GM18517 (cell line): ENCODE measurements around the gene TCF4.

Experiments
- ATAC-seq: cut with Tn5 transposase; IDR thresholded peaks from one replicate; pipeline ENCODE4 v1.9.1; 2021; ENCODE audit warnings: mild to moderate bottlenecking, moderate library complexity; ENCODE audit not compliant: unreplicated experiment

TCF4 gene

GRCh38 chr18:55275039-55275901, 312.7 kb downstream of the TCF4 start:
- ATAC-seq: no peak

- ATAC-seq: no peak
These were observed 315.3 kb downstream of the TCF4 start for GRCh38 chr18:55272510-55273243.

GRCh38 chr18:55269622-55270021, 318.4 kb downstream of the TCF4 start:
- no peak for ATAC-seq

GRCh38 chr18:55268628-55269275, 319.2 kb downstream of the TCF4 start:
- peak; percentile 45 for ATAC-seq

GRCh38 chr18:55268151-55268601, 319.8 kb downstream of the TCF4 start:
- ATAC-seq: peak; percentile 86

- no peak for ATAC-seq
These were observed 321.0 kb downstream of the TCF4 start for GRCh38 chr18:55266981-55267380.

- peak; percentile 42 for ATAC-seq
These were observed 322.0 kb downstream of the TCF4 start for GRCh38 chr18:55265984-55266383.

- ATAC-seq: no peak
These were observed 322.8 kb downstream of the TCF4 start for GRCh38 chr18:55265130-55265675.

GRCh38 chr18:55264108-55264507, 323.9 kb downstream of the TCF4 start:
- ATAC-seq: no peak

GRCh38 chr18:55262021-55262560, 325.9 kb downstream of the TCF4 start:
- ATAC-seq: no peak

- no peak for ATAC-seq
These were observed 326.7 kb downstream of the TCF4 start for GRCh38 chr18:55261253-55261652.

GRCh38 chr18:55258088-55258487, 329.9 kb downstream of the TCF4 start:
- no peak for ATAC-seq

- ATAC-seq: no peak
These were observed 331.1 kb downstream of the TCF4 start for GRCh38 chr18:55256929-55257289.

- ATAC-seq: no peak
These were observed 331.6 kb downstream of the TCF4 start for GRCh38 chr18:55256226-55256928.

GRCh38 chr18:55253814-55254213, 334.2 kb downstream of the TCF4 start:
- ATAC-seq: no peak

- peak; percentile 54 for ATAC-seq
These were observed 335.1 kb downstream of the TCF4 start for GRCh38 chr18:55252901-55253300.

- no peak for ATAC-seq
These were observed 335.8 kb downstream of the TCF4 start for GRCh38 chr18:55252053-55252675.

- ATAC-seq: no peak
These were observed 336.6 kb downstream of the TCF4 start for GRCh38 chr18:55251254-55251971.

GRCh38 chr18:55250768-55251173, 337.2 kb downstream of the TCF4 start:
- peak; percentile 38 for ATAC-seq
